HG02763 (cell line): ENCODE results near the gene SNX15.
"Not testable (repeated sequence)": the region's sequence is repeated elsewhere in the genome, so short reads cannot be mapped to it uniquely, and the experiment has no call there.

Experiments used
- ATAC-seq: cut with Tn5 transposase; IDR thresholded peaks from one replicate; pipeline ENCODE4 v1.9.1; 2021; ENCODE audit warnings: mild to moderate bottlenecking, moderate library complexity; ENCODE audit not compliant: unreplicated experiment

The SNX15 gene

GRCh38 chr11:65027213-65028067, at the start of gene SNX15:
TSS of gene SNX15 (plus strand) at chr11:65027439. CDS start at chr11:65027538, 99 bp downstream.
- ATAC-seq = peak; percentile 83

DNA sequence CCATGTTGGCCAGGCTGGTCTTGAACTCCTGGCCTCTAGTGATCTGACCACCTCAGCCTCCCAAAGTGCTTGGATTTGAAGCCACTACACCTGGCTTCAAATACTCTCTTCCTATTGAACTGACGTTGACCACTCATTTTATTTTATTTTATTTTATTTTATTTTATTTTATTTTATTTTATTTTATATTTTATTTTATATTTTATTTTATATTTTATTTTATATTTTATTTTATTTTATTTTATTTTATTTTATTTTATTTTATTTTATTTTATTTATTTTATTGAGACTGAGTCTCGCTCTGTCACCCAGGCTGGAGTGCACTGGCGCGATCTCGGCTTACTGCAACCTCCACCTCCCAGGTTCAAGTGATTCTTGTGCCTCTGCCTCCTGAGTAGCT, 43.9 kb upstream of the SNX15 start:
- not testable (repeated sequence) for ATAC-seq

GRCh38 chr11:64987998-64988854, 39.0 kb upstream of the SNX15 start:
- no peak for ATAC-seq

DNA sequence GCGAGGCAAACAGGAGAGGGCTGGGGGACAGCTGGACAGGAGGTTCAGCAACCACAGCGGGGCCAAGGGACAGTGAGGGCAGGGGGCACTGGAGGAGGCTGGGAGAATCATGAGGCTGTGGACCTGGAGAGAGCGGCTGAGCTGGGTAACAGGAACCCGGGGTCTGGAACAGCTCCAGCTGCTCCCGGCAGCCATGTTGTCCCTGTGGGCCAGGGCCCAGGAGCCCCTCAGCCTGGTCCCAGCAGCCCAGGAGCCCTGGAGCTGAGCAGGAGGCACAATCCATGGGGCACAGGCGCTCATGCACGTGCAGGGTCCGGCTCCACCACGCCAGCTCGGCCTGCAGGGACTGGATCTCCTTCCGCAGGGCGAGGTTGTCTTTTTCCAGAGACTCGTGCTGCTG, 37.8 kb upstream of the SNX15 start:
- ATAC-seq = no peak

GRCh38 chr11:64990222-64990923, 36.9 kb upstream of the SNX15 start:
- no peak for ATAC-seq

- no peak for ATAC-seq
Observed at GRCh38 chr11:64994318-64994717, 32.9 kb upstream of the SNX15 start.

GRCh38 chr11:64996327-64996709, 30.9 kb upstream of the SNX15 start:
- ATAC-seq = no peak

DNA sequence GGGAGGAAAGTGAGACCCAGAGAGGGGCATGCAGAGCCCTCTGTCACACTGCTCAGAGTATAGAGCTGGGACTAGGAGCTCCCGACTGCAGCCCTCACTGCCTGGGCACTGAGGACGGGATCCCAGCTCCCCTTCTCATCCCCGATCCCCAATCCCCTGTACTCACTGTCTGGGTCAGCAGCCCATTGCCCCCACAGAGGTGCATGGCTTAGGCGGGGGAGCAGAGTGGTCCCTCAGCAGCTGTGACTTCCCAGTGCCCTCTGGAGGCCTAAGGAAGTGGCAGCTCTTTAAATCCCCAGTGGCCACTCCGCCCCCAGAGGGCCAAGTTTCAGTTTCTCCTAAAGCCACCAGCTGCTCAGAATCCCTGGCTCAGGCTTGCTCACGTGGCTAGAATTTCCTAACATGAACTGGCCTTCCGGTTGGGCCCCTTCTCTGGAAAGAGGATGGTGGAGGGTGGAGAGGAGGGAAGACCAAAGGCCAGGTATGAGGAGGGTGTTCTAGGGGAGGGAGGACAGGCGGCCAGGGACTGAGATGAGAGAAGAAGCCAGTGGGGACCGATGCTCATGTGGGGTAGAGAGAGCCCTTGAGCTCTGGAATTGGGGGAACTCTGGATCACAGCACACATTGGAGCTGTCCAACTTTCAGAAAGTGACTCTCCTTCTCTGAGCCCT, 30.4 kb upstream of the SNX15 start, which contains the start of gene BATF2:
Gene BATF2 (minus strand): TSS at position 262 of the 671 bp plus-strand sequence. CDS start 57 bp downstream, at position 205.
- ATAC-seq = no peak

GRCh38 chr11:64998141-64998540, 29.1 kb upstream of the SNX15 start:
- no peak for ATAC-seq

DNA sequence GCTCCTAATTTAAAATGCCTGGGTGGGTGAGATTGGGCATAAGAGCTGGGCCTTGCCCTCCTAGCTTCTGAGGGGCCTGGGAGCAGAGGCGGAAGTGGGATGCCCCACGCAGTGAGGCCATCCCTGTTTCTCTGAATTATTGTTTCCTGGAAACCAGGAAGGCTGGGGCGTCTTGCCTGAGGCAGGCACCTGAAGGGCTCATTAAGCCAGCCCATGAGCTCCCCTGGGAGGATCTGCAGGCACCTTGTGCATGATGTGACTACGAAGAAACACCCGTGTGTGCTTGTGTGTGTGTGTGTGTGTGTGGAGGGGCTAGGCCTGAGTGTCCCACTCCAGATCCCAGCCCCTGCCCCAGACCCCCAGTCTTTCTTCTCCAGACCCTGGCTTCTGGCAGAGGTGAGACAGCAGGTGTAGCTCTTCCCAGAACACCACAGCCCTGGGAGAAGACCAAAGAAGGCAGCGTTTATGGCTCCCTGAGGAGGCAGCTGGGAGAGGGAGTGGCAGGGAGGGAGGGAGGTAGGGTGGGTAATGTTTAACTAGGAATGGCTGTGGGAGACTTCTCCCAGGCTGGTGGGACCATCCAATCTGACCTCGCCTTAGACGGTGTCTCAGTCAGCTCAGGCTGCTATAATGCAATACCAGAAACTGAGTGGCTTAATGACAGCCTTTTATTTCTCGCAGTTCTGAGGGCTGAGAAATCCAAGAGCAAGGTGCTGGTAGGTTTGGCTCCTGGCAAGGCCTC, 28.4 kb upstream of the SNX15 start:
- no peak for ATAC-seq

- ATAC-seq = no peak
Observed at GRCh38 chr11:64999478-64999877, 27.8 kb upstream of the SNX15 start.

GRCh38 chr11:65002706-65003105, 24.5 kb upstream of the SNX15 start:
- no peak for ATAC-seq

DNA sequence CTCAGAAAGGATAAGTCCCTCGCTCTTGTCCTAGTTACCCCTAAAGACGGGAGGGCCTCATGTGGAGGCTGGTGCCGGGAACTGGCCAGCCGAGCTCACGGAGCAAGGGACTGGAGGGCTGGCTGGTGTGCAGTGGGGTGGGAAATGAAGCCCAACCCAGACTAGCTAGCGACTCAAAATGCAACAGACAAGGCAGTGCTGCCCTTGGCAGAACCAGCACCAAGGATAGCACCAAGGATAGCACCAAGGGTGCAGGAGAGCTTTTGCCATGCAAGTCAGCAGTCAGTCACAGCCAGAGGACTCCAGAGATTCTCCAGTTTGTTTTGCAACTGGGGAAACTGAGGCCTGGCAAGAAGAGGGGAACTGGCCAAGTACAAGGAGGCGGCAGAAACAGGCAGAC, 24.0 kb upstream of the SNX15 start:
- no peak for ATAC-seq

DNA sequence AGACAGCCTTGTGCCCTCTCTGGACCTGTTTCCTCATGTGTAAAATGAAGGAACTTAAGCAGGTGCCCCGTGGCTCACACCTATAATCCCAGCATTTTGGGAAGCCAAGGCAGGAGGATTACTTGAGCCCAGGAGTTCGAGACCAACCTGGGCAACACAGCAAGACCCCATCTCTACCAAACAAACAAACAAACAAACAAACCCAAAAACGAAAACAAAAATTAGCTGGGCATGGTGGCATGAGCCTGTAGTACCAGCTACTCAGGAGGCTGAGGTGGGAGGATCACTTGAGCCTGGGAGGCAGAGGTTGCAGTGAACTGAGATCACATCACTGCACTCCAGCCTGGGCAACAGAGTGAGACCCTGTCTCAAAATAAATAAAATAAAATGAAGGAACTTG, 23.3 kb upstream of the SNX15 start:
- ATAC-seq = not testable (repeated sequence)

DNA sequence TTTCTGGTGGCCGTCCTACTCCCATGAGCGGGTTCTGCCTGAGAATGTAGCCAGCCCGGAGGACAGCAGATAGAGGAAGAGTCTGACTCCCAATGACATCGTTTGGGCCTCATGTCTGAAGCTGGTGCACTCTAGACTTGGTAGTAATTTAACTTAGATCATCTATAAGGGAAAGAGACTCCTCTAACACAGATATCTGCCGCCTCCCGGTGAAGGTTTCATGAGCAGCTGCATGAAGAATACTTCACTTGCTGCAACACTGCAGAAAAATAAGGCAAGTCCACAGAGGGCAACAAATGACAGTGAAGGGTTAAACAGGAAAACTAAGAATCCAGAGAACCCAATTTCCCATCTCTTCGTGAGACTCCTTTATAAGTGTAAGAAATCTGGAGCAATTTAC, 19.2 kb upstream of the SNX15 start:
- no peak for ATAC-seq

- no peak for ATAC-seq
Observed at GRCh38 chr11:65008873-65009272, 18.4 kb upstream of the SNX15 start.

DNA sequence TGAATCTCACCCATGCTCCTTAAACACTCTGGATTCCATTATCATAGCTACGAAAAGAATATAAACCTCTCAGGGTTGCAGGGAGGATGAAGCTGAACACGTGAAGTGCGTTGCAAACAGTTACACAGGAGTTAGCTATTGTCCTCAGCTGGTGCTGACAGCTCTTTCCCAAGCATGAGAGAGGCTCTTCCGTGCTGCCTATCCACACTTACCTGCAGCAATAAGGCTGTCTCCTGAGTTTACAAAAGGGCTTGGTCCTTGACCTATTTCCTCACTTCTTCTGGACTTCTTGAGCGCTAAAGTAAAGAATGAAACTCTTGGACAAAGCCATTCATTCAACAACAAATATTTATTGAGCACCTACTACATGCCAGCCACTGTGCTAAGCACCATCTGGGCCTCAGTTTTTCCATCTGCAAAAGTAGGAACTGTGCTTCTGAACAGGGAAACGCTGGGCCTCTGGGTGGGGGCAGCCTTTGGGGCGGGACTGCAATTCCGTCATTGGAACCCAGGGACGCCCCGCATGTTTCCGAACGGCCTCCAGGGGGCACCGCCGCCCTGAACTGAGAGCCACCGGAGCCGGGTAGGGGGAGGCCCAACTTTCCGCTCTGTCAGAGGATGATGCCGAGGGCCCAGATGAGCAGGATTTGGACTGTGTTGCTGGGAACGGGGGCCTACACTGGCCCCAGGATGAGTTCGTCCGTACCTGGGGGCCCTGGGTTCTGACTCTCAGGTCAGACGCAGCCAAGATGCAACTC, 13.9 kb upstream of the SNX15 start:
- peak; percentile 71 for ATAC-seq

- ATAC-seq = peak; percentile 82
Observed at GRCh38 chr11:65013888-65014725, 13.1 kb upstream of the SNX15 start, which contains the start of gene ARL2. TSS of gene ARL2 (plus strand) at chr11:65014160. CDS start at chr11:65014208, 48 bp downstream.
